Activated CD8-positive, alpha-beta T cell treated with anti-CD3 and anti-CD28 coated beads, Interleukin-2, amount 10 ng/mL, durations not matched to agents 7 days and 5 days (primary cell): ENCODE results near the gene S100PBP. TPM values are rescaled to one million over a fixed set of nuclear protein-coding genes. Genes with fewer than 3 reads are reported as not detected.

Source experiments
- ATAC-seq: fragments of 150-1000 bp; cut with Tn5 transposase; one replicate; pipeline ENCODE4 v1.10.0; 2021; ENCODE audit warnings: moderate library complexity
- CTCF ChIA-PET: fragments of 350-600 bp; sonication (Branson Sonifier 250); formaldehyde crosslinking; loops from one replicate; lab custom pipeline; 2021; ENCODE audit warnings: antibody characterized with exemption; lab: Charles Lee
- POLR2A ChIA-PET: fragments of 350-600 bp; sonication (Branson Sonifier 250); formaldehyde crosslinking; loops from one replicate; lab custom pipeline; 2021; ENCODE audit warnings: antibody characterized with exemption; lab: Charles Lee
- DNase-seq: peaks from one replicate; pipeline ENCODE4 v3.0.0-alpha.2; 2020
- H3K27ac Mint-ChIP-seq: one replicate; pipeline ENCODE4 v1.8.0; 2021; ENCODE audit warnings: mild to moderate bottlenecking, mixed read lengths
- H3K27me3 Mint-ChIP-seq: one replicate; pipeline ENCODE4 v1.8.0; 2021; ENCODE audit warnings: low read depth, mixed read lengths
- H3K36me3 Mint-ChIP-seq: one replicate; pipeline ENCODE4 v1.8.0; 2021; ENCODE audit warnings: low read depth, mixed read lengths
- H3K4me1 Mint-ChIP-seq: one replicate; pipeline ENCODE4 v1.8.0; 2021; ENCODE audit warnings: low read depth, mixed read lengths
- H3K4me3 Mint-ChIP-seq: one replicate; pipeline ENCODE4 v1.8.0; 2021; ENCODE audit warnings: mild to moderate bottlenecking, mixed read lengths
- H3K9me3 Mint-ChIP-seq: one replicate; pipeline ENCODE4 v1.8.0; 2022; ENCODE audit warnings: mixed read lengths; ENCODE audit not compliant: insufficient read depth
- total RNA-seq, 2 experiments: library from RNA; stranded (reverse); gene quantifications; one replicate each; pipeline ENCODE4 v1.2.3, GENCODE V29; 2021

Gene S100PBP
- total RNA-seq: 10 to 100 TPM; 78.3 to 78.9 TPM

DNA sequence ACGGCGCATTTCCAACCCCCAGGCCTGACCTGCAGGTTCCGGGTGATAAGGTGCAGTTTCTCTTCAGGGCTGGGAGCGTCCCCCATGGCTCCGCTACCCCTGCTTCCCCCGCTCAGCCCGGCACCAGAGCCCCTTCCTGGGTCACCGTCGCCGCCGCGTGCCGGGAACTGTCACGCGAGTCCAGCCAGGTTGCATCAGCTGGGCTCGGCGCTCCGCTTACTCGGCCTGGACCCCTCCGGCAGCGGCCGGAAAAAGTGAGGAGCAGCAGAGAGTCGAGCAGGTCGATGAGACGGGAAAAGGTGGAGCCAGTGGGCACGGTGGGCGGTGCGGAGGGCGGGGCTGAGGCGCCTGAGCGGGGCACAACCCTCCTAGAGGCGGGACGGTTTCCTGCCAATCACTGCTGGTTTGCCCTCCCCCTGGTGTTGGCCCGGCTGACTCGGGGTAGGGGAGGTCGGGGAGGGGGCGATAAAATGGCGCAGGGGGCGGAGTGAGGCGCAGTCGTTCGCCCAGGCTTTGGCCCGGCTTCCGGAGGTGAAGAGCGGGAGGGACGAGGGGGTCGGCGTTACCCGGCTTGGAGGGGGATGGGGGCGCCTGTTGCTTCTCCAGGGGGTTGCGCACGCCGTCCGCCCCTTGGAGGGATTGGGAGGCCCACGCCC lies at the start of gene S100PBP, which contains the start of gene YARS1:
Gene S100PBP, plus strand, starts transcription at position 495 of the 656 bp plus-strand sequence. CDS start 8,447 bp downstream, outside the sequence.
Gene YARS1, minus strand, starts transcription at position 200 of the 656 bp plus-strand sequence. Its CDS starts 114 bp downstream, at position 86.
- ATAC-seq (peak; percentile 94), DNase-seq (peak; percentile 100)
- Mint-ChIP-seq H3K4me3 (peak within 1 kb of the TSS; percentile 84), H3K9me3 (no peaks in the 10 kb centered on the region), H3K36me3 (peaks cover 50% of the 10 kb centered on the region), H3K27me3 (no peaks in the 10 kb centered on the region), H3K4me1 (peaks cover 55% of the 10 kb centered on the region), H3K27ac (peak within 1 kb of the TSS; percentile 94)
- ChIA-PET CTCF (interaction anchor here (0.9 kb wide), 1 partner anchor 105 kb away, joined by 3 read pairs; no protein-coding TSS in a partner anchor), POLR2A (interaction anchor here (0.6 to 3.2 kb wide), 8 partner anchors 12 to 435 kb away, joined by 3 to 22 read pairs (median 4); partner anchors contain the start of gene RBBP4)

DNA sequence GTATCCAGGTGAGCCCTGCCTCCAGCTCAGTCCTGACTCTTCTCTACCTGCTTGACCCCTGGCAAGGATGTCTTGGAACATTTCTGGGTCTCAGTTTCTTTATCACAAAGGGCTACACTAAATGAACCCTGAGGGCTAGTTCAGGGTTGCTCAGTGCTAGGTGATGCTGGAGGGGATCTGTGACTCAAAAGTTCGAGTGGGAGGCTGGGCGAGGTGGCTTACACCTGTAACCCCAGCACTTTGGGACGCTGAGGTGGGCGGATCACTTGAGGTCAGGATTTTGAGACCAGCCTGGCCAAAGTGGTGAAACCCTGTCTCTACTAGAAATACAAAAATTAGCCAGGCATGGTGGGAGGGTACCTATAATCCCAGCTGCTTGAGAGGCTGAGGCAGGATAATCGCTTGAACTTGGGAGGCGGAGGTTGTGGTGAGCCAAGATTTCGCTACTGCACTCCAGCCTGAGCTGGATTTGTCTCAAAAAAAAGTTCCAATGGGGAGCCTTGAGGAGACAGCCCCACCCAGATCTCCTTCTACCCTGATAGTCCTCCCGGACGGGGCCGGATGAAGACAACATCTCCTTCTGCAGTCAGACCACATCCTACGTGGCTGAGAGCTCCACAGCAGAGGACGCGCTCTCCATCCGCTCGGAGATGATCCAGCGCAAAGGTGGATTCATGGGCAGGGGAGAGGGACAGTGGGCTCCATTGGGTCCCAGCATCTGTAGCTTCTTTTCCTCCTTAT lies 49.2 kb upstream of the S100PBP start:
- Mint-ChIP-seq H3K4me1 (no peaks in the 10 kb centered on the region), H3K27ac (no peak overlapping the region), H3K4me3 (no peak overlapping the region), H3K36me3 (no peaks in the 10 kb centered on the region), H3K9me3 (no peaks in the 10 kb centered on the region), H3K27me3 (no peaks in the 10 kb centered on the region)
- DNase-seq: no peak
- no peak for ATAC-seq
- ChIA-PET POLR2A (no interaction called here), CTCF (interaction anchor here (2.6 kb wide), 1 partner anchor 56 kb away, joined by 22 read pairs; no protein-coding TSS in a partner anchor)

DNA sequence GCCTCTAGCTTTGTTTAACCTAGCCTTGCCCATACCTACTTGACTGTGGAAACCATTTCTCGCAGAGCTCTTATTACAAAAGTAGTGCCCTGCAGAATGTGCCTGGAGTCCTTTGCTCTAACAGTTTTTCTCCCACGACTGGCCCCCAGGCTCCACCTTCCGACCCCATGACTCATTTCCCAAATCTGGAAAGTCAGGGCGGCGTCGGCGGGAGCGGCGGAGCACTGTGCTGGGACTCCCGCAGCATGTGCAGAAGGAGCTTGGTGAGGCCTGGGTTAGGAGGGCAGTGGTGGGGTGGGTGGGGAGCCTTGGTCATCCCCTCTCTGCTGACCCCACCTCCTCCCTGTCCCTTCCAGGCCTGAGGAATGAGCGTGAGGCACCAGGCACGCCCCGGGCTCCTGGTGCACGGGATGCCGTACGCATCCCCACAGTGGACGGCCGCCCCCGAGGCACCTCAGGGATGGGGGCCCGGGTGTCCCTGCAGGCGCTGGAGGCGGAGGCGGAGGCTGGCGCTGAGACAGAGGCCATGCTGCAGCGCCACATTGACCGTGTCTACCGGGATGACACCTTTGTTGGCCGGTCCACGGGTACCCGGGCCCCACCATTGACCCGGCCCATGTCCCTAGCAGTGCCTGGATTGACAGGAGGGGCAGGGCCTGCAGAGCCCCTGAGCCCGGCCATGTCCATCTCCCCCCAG lies 47.8 kb upstream of the S100PBP start:
- Mint-ChIP-seq H3K4me1 (peaks cover 9% of the 10 kb centered on the region), H3K4me3 (no peak overlapping the region), H3K36me3 (peaks cover 3% of the 10 kb centered on the region), H3K27ac (no peak overlapping the region), H3K27me3 (no peaks in the 10 kb centered on the region), H3K9me3 (no peaks in the 10 kb centered on the region)
- CTCF ChIA-PET: interaction anchor here (2.6 kb wide), 1 partner anchor 58 kb away, joined by 22 read pairs; no protein-coding TSS in a partner anchor
- ATAC-seq: no peak
- DNase-seq: no peak
- POLR2A ChIA-PET: no interaction called here

DNA sequence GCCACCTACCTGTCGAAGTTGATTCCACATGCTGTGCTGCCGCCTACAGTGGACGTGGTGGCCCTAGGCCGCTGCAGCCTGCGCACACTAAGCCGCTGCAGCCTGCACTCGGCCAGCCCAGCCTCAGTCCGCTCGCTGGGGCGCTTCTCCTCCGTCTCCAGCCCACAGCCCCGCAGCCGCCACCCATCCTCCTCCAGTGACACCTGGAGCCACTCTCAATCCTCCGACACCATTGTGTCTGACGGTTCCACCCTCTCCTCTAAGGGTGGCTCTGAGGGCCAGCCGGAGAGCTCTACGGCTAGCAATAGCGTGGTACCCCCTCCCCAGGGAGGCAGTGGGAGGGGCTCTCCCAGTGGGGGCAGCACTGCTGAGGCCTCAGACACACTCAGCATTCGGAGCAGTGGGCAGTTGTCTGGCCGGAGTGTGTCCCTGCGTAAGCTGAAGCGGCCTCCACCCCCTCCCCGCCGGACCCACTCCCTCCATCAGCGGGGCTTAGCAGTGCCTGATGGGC lies 47.2 kb upstream of the S100PBP start:
- no peak overlapping the region for H3K4me3 Mint-ChIP-seq
- no peak overlapping the region for H3K27ac Mint-ChIP-seq
- ATAC-seq (no peak), DNase-seq (no peak)
- ChIA-PET POLR2A (no interaction called here), CTCF (interaction anchor here (0.7 to 6.3 kb wide), 2 partner anchors 57 to 250 kb away, joined by 4 to 142 read pairs; no protein-coding TSS in a partner anchor)
- H3K27me3 Mint-ChIP-seq: no peaks in the 10 kb centered on the region
- no peaks in the 10 kb centered on the region for H3K9me3 Mint-ChIP-seq
- H3K4me1 Mint-ChIP-seq: peaks cover 14% of the 10 kb centered on the region
- peaks cover 8% of the 10 kb centered on the region for H3K36me3 Mint-ChIP-seq

- DNase-seq (no peak), ATAC-seq (no peak)
- Mint-ChIP-seq H3K27me3 (no peaks in the 10 kb centered on the region), H3K36me3 (peaks cover 13% of the 10 kb centered on the region), H3K27ac (peak overlapping the region; percentile 46), H3K9me3 (no peaks in the 10 kb centered on the region), H3K4me1 (peaks cover 21% of the 10 kb centered on the region), H3K4me3 (no peak overlapping the region)
- POLR2A ChIA-PET: no interaction called here
- CTCF ChIA-PET: interaction anchor here (0.7 to 6.3 kb wide), 3 partner anchors 57 to 251 kb away, joined by 4 to 142 read pairs (median 19); no protein-coding TSS in a partner anchor
These were observed 46.5 kb upstream of the S100PBP start for GRCh38 chr1:32770741-32771548.

DNA sequence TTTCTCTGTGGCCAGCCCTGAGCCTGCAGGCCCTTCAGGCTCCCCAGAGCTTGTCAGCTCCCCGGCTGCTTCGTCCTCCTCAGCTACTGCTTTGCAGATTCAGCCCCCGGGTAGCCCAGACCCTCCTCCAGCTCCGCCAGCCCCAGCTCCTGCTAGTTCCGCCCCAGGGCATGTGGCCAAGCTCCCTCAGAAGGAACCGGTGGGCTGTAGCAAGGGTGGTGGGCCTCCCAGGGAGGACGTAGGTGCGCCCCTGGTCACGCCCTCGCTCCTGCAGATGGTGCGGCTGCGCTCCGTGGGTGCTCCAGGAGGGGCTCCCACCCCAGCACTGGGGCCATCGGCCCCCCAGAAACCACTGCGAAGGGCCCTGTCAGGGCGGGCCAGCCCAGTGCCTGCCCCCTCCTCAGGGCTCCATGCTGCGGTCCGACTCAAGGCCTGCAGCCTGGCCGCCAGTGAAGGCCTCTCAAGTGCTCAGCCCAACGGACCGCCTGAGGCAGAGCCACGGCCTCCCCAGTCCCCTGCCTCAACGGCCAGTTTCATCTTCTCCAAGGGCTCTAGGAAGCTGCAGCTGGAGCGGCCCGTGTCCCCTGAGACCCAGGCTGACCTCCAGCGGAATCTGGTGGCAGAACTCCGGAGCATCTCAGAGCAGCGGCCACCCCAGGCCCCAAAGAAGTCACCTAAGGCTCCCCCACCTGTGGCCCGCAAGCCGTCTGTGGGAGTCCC lies 45.7 kb upstream of the S100PBP start:
- POLR2A ChIA-PET: no interaction called here

DNA sequence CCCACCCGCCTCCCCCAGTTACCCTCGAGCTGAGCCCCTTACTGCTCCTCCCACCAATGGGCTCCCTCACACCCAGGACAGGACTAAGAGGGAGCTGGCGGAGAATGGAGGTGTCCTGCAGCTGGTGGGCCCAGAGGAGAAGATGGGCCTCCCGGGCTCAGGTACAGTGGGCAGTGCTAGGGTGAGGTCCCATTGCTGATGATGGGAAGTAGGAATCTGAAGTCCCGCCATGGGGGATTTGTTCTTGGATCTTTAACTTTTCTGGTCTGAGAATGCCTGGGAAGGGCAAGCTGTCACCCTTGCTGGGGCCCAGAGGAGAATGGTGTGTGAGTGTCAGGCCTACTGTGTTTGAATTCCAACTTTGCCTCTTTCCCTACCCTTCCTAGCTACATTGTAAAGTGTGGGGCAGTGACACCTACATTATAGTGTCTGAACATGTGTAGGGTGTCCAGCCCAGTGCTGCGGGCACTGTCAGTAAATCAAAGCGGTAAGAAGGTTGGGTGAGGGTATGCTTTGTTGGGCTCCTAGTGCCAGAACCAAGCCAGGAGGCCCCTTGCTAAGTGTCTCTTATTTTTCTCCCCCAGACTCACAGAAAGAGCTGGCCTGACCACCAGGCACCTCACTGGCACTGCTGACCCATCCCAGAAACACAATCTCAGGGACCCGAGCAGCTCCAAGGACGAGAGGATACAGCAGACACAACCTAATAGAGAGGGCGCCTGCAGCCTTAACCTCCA lies 45.0 kb upstream of the S100PBP start:
- ATAC-seq (no peak), DNase-seq (no peak)
- Mint-ChIP-seq H3K36me3 (peaks cover 18% of the 10 kb centered on the region), H3K4me3 (no peak overlapping the region), H3K9me3 (no peaks in the 10 kb centered on the region), H3K27ac (no peak overlapping the region), H3K27me3 (no peaks in the 10 kb centered on the region), H3K4me1 (peaks cover 21% of the 10 kb centered on the region)
- CTCF ChIA-PET: interaction anchor here (0.6 to 6.3 kb wide), 23 partner anchors 9 to 372 kb away, joined by 3 to 142 read pairs (median 7); no protein-coding TSS in a partner anchor
- POLR2A ChIA-PET: interaction anchor here (1.1 to 2.8 kb wide), 2 partner anchors 60 to 122 kb away, joined by 3 to 9 read pairs; partner anchors contain the start of gene RBBP4

More for the DNA sequence above, 45.7 kb upstream of the S100PBP start:
- Mint-ChIP-seq H3K27ac (no peak overlapping the region), H3K4me1 (peaks cover 21% of the 10 kb centered on the region), H3K4me3 (no peak overlapping the region), H3K36me3 (peaks cover 18% of the 10 kb centered on the region), H3K27me3 (no peaks in the 10 kb centered on the region), H3K9me3 (no peaks in the 10 kb centered on the region)
- ATAC-seq (no peak), DNase-seq (no peak)
- CTCF ChIA-PET: interaction anchor here (0.9 to 6.3 kb wide), 13 partner anchors 8 to 371 kb away, joined by 3 to 142 read pairs (median 12); no protein-coding TSS in a partner anchor

DNA sequence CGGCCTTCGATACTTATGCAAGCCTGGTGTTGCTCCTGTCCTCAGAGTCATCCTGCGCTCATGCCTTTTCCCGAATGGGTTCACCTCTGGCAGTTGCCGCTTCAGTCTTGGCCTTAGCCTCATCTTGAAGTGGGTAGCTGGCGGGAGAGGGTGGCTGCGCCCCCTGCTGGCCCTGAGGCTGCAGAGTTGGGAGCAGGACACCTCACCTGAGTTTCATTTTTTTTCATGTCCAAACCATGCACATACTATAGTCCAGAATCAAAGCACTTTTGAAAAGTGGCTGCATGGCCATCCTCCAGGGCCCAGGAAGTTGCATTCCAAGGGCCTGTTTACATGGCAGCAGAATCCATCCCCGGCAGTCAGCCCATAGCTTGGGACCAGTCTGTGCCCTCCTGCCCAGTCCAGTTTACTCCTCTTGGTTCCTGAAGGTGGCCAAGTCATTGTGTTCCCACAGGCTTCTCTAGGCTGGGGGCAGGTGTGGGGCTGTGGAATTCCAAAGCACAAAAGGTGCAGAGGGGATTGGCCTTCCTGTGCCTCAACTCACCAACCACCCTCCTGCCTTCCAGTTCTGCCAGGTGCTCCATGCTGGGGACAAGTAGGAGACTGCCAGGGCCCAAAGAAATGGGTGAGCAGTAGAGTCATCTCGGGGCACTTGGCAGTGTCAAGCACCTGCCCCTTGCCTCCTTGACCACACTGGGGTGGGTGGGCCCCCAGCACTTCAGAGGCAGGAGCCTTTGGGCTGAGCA lies 44.3 kb upstream of the S100PBP start:
- CTCF ChIA-PET: interaction anchor here (0.6 to 6.3 kb wide), 25 partner anchors 10 to 1103 kb away, joined by 3 to 142 read pairs (median 6); no protein-coding TSS in a partner anchor
- POLR2A ChIA-PET: interaction anchor here (0.7 to 2.8 kb wide), 4 partner anchors 10 to 122 kb away, joined by 3 to 9 read pairs (median 4); partner anchors contain the start of gene RBBP4
- Mint-ChIP-seq H3K4me1 (peaks cover 21% of the 10 kb centered on the region), H3K36me3 (peaks cover 24% of the 10 kb centered on the region), H3K27ac (no peak overlapping the region), H3K4me3 (no peak overlapping the region), H3K27me3 (no peaks in the 10 kb centered on the region), H3K9me3 (no peaks in the 10 kb centered on the region)
- peak; percentile 80 for DNase-seq
- peak; percentile 80 for ATAC-seq
